Measurements from ENCODE around the gene SLC41A2.

Gene SLC41A2

DNA sequence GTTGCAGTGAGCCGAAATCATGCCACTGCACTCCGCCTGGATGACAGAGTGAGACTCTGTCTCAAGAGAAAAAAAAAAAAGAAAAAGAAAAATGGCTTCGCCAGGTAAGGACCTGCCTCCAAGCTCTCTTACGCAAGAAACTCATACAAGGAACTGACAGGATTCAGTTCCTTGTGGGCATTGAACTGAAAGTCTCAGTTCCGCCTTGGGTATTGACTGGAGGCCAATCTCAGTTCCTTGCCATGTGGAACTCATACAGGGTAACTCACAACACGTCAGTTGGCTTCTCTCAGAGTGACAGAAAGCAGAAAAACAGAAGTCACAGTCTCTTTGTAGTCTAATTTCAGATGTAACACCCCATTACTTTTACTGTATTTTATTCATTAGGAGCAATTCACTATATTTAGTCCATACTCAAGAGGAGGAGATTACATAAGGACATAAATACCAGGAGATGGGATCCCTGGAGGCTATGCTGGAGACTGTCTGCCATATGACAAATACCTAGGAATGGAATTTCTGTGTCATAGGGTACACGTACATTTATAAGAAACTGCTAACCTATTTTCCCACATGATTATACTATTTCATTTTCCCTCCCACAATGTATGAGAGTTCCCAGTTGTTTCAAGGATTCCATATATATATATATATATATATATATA is 16.7 kb upstream of the SLC41A2 start:
- DNase-seq (ENCODE audit: low read depth): no peak
- no peak overlapping the region for H3K4me3 ChIP-seq (replicated peaks; ENCODE audit: low read depth, low read length)
- TF ChIP-seq CTCF (IDR thresholded peaks at IDR 0.05; ENCODE audit: low read length, missing control alignments): no peak

DNA sequence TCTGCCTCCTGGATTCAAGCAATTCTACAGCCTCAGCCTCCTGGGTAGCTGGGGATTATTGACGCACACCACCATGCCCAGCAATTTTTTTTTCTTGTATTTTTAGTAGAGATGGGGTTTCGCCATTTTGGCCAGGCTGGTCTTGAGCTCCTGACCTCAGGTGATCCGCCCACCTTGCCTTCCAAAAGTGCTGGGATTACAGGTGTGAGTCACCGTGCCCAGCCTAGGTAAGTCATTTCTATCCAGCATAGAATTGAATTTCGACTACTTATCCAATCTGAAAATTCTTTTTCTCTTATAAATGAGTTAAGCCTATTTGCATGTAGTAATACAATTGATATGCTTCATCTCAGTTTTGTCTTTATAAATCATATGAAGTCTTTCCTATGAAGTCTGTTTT is 15.2 kb upstream of the SLC41A2 start:
- TF ChIP-seq CTCF (IDR thresholded peaks at IDR 0.05; ENCODE audit: low read length, missing control alignments): no peak
- DNase-seq (ENCODE audit: low read depth): no peak
- H3K4me3 ChIP-seq (replicated peaks; ENCODE audit: low read depth, low read length): no peak overlapping the region

DNA sequence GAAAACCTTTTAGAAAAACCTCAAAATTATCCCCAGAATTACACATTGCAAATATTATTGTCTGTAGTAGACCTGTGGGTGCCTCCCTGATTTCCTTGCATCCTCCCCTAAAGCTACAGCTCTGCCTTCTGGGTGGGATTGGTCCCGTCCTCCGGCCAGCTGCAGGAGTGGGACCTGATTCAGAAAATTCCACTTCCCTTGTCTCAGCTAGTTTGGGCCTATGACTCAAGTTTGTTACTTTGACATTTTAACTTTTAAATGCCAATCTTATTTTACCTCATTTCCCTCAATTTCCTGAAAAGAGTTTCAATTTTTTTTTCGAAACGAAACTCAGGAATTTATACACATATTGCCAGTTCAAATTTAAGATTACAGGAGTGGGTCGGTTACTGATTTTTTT is 13.2 kb upstream of the SLC41A2 start:
- H3K4me3 ChIP-seq (replicated peaks; ENCODE audit: low read depth, low read length): no peak overlapping the region
- no peak for DNase-seq (ENCODE audit: low read depth)
- no peak for TF ChIP-seq CTCF (IDR thresholded peaks at IDR 0.05; ENCODE audit: low read length, missing control alignments)

DNA sequence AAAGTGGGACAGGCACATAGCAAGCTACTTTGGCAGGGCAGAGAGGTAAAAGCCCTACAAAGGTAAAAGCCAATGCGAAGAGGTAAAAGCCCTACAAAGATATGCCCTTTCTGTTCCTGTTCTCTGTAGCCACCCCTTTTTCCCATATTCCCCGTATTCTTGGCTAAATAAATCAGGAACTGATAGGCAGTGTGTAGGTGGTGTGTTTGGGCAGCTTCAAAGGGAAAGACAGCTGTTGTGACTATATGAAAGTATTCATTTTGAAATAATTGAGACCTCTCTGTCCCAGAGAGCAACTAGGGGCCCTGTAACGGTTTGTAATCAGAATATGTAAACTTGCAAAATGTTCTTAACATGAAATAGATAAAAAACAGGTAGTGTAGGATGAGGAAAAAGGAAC is 11.3 kb upstream of the SLC41A2 start:
- TF ChIP-seq CTCF (IDR thresholded peaks at IDR 0.05; ENCODE audit: low read length, missing control alignments): no peak
- H3K4me3 ChIP-seq (replicated peaks; ENCODE audit: low read depth, low read length): no peak overlapping the region
- no peak for DNase-seq (ENCODE audit: low read depth)

DNA sequence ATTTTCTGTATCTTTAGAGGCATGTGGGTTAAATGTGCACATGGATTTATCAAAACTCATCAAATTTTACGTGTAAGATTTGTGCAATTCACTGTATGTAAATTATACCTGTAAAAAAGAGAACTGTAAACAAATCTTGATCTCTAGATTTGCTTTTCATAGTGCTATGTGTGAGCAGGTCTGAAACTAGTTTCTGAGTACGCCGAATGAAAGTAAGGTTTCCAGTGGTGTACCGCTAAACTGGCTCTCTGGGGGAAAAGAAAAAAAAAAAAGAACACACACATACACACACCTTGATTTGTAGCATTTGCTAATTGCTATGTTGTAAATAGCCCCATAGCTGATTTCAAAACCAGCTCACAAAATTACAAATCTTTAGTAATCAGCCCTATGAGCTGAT is 8.6 kb upstream of the SLC41A2 start:
- no peak overlapping the region for H3K4me3 ChIP-seq (replicated peaks; ENCODE audit: low read depth, low read length)
- TF ChIP-seq CTCF (IDR thresholded peaks at IDR 0.05; ENCODE audit: low read length, missing control alignments): no peak
- no peak for DNase-seq (ENCODE audit: low read depth)

GRCh38 chr12:104964856-104965205 is 6.7 kb upstream of the SLC41A2 start:
- no peak overlapping the region for H3K4me3 ChIP-seq (replicated peaks; ENCODE audit: low read depth, low read length)
- DNase-seq (ENCODE audit: low read depth): no peak
- no peak for TF ChIP-seq CTCF (IDR thresholded peaks at IDR 0.05; ENCODE audit: low read length, missing control alignments)

- no peak for DNase-seq (ENCODE audit: low read depth)
- no peak for TF ChIP-seq CTCF (IDR thresholded peaks at IDR 0.05; ENCODE audit: low read length, missing control alignments)
- no peak overlapping the region for H3K4me3 ChIP-seq (replicated peaks; ENCODE audit: low read depth, low read length)
Observed at GRCh38 chr12:104964167-104964855, 6.2 kb upstream of the SLC41A2 start.
